ENCODE results near the gene EIF2AK2. TPM values are rescaled to one million over a fixed set of nuclear protein-coding genes. Genes with fewer than 3 reads are reported as not detected.
A peak's percentile ranks its signal among the peaks of the same experiment; 100 is the strongest.

Gene EIF2AK2
- total and polyA plus RNA-seq, 10 of the 15 experiments (the other 5 are each of a cell fraction or from before 2014, with no cell fraction given) = 16.2 to 81.4 (median 63.3) TPM

DNA sequence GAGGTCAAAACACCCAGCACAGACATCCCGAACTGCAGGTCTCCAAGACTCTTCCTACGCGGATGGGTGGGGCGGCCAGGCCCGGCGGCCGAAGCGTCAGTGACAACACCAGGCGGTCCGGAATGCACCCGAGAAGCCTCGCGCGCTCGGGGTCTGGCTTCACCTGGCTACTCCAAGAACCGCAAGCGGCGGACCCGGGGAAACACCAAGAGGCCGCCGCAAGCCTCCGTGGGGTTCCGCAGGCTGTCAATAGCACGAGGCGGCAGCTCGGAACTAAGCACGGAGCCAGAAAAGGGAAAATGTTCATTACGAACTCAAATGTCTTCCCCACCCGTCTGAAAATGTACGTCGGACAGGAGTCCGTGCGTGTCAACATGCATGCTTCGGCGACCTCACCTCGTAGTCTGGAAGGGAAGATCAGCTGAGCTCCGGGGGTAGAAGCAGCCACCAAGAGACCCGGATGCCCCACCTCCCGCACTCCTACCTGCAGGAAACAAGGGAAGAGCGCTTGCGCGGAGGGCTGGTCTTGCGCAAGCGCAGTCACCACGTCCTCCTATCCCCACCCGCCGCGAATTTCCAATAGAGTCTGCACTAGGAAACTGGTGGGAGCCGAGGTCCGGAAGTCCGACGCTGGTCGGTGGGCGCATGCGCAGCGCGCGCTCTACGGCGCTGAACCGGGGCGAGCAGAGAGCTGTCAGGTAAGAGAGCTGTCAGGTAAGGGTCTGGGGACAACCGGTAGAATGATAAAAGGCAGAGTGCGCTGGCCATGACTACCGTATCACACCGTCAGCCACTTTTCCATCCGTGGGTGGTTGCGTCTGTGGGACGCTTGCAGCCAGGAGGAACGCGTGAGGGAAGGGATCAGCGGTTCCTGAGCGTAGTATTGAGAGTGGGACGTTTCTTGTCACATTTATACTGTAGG is 72.6 kb downstream of the EIF2AK2 start, which contains the start of the genes GPATCH11 and HEATR5B (continued):
- TF ChIP-seq SIN3A (IDR thresholded peaks at IDR 0.05; ENCODE audit: low read depth, low read length) = peak; percentile 77; the same call in 1 of the 2 replicates
- 0 out of 2 replicates have a peak, but pooled peaks have one; percentile 5 for TF ChIP-seq NFYB (IDR thresholded peaks at IDR 0.05; ENCODE audit: insufficient read depth, low read depth, low read length)
- TF ChIP-seq SMAD1 (IDR thresholded peaks at IDR 0.05; ENCODE audit: low read depth, partially characterized antibody) = no peak
- TF ChIP-seq SUZ12 (IDR thresholded peaks at IDR 0.05; ENCODE audit: unreplicated experiment) = no peak
- peak; percentile 12 for TF ChIP-seq RELA (IDR thresholded peaks at IDR 0.05; ENCODE audit: borderline replicate concordance, partially characterized antibody)
- TF ChIP-seq ZBTB33 (IDR thresholded peaks at IDR 0.05) = 0 out of 2 replicates have a peak, but pooled peaks have one; percentile 36
- TF ChIP-seq CREB1 (IDR thresholded peaks at IDR 0.05; ENCODE audit: low read depth) = peak; percentile 55; the same call in 1 of the 2 replicates
- peak; percentile 1 for TF ChIP-seq EED (IDR thresholded peaks at IDR 0.05; ENCODE audit: low read depth)
- peak; percentile 84 to 88 for TF ChIP-seq IKZF2 (IDR thresholded peaks at IDR 0.05)
- TF ChIP-seq CUX1 (IDR thresholded peaks at IDR 0.05; ENCODE audit: insufficient replicate concordance, low read depth, low read length) = no peak
- 0 out of 2 replicates have a peak, but pooled peaks have one; percentile 24 for TF ChIP-seq MTA2 (IDR thresholded peaks at IDR 0.05; ENCODE audit: low read depth)

Measured in GM12878 (cell line).